ENCODE results near the gene D2HGDH.
"Not testable (repeated sequence)": the region's sequence is repeated elsewhere in the genome, so short reads cannot be mapped to it uniquely, and the experiment has no call there.

The D2HGDH gene

DNA sequence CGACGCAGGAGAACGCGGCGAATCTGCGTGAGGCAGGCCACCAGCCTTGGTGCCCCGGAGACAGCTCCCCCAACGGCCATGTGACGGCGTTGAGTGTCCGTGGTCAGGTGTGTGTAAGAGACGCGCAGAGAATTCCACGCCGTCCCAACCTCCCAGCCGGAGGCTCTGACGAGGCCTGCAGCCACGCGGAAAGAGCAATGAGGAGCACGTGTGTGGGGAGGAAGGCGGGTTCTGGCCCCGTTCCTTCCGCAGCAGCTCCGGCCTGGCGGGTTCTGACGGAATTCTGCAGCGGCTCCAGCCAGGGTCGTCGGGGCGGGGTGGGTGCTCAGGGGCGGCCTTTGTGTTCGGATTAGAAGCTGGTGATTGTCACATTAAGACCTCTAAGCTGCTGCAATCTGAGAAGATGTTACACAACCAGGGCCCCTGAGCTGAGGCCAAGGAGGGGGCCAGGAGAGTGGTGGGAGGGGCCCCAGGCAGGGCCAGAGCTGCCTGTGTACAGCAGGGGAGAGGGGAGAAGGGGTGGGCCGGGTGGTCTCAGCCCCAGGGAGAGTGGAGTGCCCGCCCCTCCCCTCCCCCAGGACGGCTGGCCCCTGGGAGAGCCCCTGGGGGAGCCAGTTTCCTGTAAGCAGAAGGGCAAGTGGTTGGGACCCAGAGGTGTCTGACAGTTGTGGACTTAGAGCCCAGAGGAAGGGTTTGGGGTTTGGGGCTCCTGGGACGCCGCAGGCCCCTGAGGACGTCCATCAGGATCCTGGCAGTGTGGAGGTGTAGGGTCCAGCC is 37.0 kb downstream of the D2HGDH start:
- DNase-seq = no peak

GRCh38 chr2:241772063-241772499 is 37.7 kb downstream of the D2HGDH start:
- DNase-seq = no peak

GRCh38 chr2:241773511-241774418 is 39.3 kb downstream of the D2HGDH start:
- DNase-seq = no peak

DNA sequence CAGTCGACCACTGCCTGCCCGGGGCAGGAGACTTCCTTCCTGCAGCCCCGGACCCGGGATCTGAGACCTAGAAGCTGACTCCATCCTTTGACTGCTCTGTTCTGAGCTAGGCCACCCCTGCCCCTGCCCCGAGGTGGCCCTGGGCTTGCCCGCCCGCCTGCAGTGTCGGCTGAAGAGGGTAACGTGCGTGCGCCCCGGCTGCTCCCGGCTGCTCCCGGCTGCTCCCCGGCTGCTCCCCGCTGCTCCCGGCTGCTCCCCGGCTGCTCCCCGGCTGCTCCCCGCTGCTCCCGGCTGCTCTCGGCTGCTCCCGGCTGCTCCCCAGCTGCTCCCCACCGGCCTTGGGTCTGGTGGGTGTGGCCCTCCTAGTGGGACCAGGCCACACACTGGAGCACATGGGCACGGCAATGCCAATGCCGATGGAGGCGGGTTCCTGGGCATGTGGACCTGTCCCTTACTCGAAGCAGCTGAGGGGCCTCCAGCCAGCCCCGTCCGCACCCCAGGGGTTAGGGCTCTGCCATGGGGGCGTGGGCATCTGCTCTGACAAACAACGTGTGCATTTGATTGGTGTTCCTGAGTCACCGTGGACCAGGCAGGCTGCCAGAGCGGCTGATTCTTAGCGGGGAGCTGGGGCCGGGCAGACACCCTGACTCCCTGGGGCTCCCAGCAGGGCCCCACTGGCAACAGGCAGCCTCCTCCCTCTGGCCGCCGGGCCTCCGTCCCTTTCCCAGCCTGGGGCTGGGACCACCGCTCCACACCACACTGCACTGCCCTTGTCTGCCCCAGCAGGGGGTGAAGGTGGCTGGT is 40.2 kb downstream of the D2HGDH start:
- DNase-seq = no peak

- DNase-seq = no peak
Measured at GRCh38 chr2:241775223-241776177, 41.1 kb downstream of the D2HGDH start.

- no peak for DNase-seq
Measured at GRCh38 chr2:241776336-241777169, 42.1 kb downstream of the D2HGDH start, which contains the start of gene GAL3ST2. Gene GAL3ST2 (plus strand): TSS chr2:241776822. CDS start chr2:241776956, 134 bp downstream.

GRCh38 chr2:241777170-241777685 is 42.8 kb downstream of the D2HGDH start:
- no peak for DNase-seq

GRCh38 chr2:241777686-241778627 is 43.5 kb downstream of the D2HGDH start:
- DNase-seq = no peak

- DNase-seq = no peak
Measured at GRCh38 chr2:241780939-241781569, 46.6 kb downstream of the D2HGDH start.

DNA sequence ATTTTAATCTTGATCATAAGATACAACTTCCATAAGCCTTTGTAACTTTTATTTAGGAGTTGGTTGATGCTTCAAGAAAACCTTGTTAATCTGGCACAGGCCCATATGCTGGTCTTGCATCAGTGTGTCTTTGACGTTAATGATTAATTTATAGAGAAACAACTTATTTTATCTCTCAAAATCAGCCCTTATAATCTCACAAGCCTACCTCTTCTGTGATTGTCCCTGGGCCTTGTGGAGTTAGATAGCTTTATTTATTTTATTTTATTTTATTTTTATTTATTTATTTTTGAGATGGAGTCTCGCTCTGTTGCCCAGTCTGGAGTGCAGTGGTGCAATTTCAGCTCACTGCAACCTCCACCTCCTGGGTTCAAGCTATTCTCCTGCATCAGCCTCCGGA is 47.6 kb downstream of the D2HGDH start:
- not testable (repeated sequence) for DNase-seq

- DNase-seq = no peak
Measured at GRCh38 chr2:241788135-241788534, 53.7 kb downstream of the D2HGDH start.

GRCh38 chr2:241788572-241788971 is 54.1 kb downstream of the D2HGDH start:
- DNase-seq = no peak

DNA sequence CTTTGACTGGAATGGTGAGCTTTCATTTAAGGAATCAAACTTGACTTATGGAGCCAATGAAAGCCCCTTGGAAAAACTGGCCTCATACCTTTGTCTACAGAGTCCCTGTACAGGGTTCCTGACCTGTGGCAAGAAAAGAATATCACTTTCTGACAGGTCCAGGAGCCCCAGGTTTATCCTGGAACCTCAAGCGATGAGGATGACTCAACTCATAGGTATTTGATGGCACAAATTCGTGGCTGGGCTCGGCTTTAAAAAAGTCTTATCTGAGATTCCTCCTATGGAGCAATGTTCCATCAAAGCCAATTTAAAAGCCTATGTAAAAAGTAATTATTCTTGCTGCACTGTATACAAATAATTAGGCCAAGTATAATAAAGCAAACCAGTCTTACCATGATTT is 57.0 kb downstream of the D2HGDH start:
- not testable (repeated sequence) for DNase-seq

DNA sequence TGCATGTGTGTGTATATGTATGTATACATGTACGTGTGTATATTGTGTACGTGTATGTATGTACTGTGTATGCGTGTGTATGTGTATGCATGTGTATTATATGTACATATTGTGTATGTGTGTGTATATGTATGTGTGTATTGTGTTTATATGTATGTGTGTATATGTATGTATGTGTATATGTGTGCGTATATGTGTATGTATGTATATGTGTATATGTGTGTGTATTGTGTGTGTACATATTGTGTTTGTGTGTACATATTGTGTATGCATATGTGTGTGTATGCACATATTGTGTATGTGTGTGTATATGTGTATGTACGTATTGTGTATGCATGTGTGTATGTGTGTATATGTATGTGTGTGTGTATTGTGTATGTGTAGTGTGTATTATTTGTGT is 59.0 kb downstream of the D2HGDH start:
- no peak for DNase-seq

DNA sequence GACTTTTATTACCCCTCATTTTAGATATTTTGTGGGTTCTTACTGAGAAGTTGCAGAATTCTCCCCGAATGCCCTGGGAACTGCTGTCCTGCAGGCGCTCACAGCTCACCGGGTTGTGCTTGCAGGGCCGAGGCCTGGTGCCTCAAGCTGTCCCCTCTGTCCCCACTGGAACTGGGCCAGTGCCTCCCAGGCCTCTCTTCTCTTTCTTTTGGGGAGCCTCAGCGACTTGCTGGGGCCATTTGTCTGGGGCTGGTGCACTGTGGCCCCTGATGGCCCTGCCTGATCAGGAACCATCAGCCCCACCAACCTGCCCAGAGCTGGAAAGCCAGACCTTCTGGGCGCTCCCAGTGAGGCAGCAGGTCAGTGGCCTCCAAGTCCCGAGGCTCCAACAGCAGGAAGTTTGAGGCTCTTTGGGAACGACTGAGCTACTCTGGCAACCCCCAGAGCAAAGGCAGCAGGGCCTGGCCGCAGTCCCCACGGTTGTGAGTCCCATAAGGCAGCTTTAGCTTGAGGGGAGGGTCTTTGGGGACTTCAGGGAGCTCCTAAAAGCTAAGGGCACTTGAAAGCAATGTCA is 59.9 kb downstream of the D2HGDH start:
- no peak for DNase-seq

DNA sequence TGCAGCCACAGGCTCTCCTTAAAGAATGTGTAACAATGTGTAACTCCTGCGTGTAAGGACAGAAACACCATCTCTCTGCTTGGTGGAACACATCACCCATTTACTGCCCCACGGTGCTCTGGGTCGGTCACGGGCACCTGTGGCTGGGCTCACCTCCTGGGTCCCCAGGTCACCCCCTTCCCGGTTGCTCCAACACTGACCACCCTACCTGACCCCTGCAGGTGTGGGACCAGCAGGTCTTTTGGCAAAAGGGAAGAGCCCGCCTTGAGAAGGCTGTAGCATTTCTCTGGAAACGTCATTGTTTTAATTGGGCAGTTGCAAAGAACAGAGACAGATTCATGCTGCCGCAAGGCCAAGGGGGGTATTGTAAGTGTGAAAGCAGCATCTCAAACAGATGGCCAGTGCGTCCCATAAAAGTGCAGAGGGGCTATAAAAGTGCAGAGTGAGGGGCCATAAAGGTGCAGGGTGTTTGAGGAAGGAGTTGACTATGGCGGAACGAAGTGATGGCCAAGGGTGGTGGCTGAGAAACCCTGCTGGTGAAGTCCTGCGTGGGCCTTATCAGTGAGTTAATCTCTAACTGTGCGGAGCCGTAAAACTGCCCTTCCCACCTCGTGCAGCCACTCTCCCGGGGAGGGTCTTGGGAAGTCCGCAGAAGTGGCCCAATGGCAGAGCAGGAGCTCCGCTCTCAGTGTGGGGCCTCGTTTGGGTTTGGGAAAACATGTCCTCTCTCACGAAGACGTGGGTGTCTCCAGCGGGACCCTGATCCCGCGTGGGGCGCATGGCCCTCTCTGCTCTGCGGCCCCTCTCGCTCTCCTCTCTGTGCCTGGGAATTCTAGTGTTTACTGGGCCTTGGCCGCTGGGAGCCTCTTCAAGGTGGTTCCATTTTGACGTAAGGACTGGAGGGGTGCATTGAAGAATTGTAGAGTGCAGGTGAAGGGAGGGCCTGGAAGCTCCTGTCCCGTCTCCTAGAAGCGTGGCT is 60.9 kb downstream of the D2HGDH start:
- DNase-seq = no peak

DNA sequence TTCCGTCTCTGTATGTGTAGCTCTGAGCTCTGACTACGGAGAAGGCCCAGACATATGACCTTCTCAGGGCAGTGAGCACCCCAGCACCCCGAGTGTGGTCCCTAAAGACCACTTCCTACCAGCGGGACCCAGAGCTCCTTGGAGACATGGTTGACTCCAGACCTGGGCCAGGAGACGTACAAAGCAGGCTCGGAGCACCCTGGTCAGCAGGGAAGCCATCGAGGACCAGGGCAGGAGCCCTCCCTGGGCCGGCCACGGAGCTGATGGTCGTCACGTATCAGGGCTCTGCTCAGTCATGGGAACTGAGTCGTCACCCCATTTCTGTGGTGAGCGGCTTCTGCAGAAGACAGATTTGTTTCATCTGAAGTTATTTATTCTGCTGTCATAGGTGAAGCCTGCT is 61.8 kb downstream of the D2HGDH start:
- DNase-seq = no peak
